Non-pigmented ciliary epithelial cell (primary cell): ENCODE results near the gene GPBP1.
"Not testable (repeated sequence)": the region's sequence is repeated elsewhere in the genome, so short reads cannot be mapped to it uniquely, and the experiment has no call there.

Source experiments
- DNase-seq: peaks from one replicate; pipeline ENCODE4 v3.0.0-alpha.2; 2010; ENCODE audit warnings: low read depth

GPBP1 gene

GRCh38 chr5:57277085-57277484 lies 103.2 kb downstream of the GPBP1 start:
- no peak for DNase-seq

- no peak for DNase-seq
These were observed 107.0 kb downstream of the GPBP1 start for GRCh38 chr5:57280853-57281252.

- not testable (repeated sequence) for DNase-seq
These were observed 111.2 kb downstream of the GPBP1 start for GRCh38 chr5:57285084-57285483.

GRCh38 chr5:57291894-57292293 lies 118.0 kb downstream of the GPBP1 start:
- DNase-seq = no peak

GRCh38 chr5:57292336-57292735 lies 118.5 kb downstream of the GPBP1 start:
- DNase-seq = no peak

- DNase-seq = peak; percentile 47
These were observed 124.6 kb downstream of the GPBP1 start for GRCh38 chr5:57298295-57298984.

GRCh38 chr5:57298985-57299491 lies 125.2 kb downstream of the GPBP1 start:
- DNase-seq = peak; percentile 66

GRCh38 chr5:57299986-57300385 lies 126.1 kb downstream of the GPBP1 start:
- no peak for DNase-seq

- DNase-seq = no peak
These were observed 128.3 kb downstream of the GPBP1 start for GRCh38 chr5:57302164-57302563.

- peak; percentile 46 for DNase-seq
These were observed 128.8 kb downstream of the GPBP1 start for GRCh38 chr5:57302643-57303042.

- DNase-seq = no peak
These were observed 130.1 kb downstream of the GPBP1 start for GRCh38 chr5:57303985-57304384.

- DNase-seq = no peak
These were observed 131.1 kb downstream of the GPBP1 start for GRCh38 chr5:57304931-57305330.

GRCh38 chr5:57306359-57306758 lies 132.5 kb downstream of the GPBP1 start:
- DNase-seq = no peak

- DNase-seq = no peak
These were observed 133.7 kb downstream of the GPBP1 start for GRCh38 chr5:57307516-57307915.

GRCh38 chr5:57309022-57309421 lies 135.2 kb downstream of the GPBP1 start:
- not testable (repeated sequence) for DNase-seq

GRCh38 chr5:57311251-57311650 lies 137.4 kb downstream of the GPBP1 start:
- DNase-seq = no peak

GRCh38 chr5:57311921-57312735 lies 138.3 kb downstream of the GPBP1 start:
- no peak for DNase-seq

- DNase-seq = no peak
These were observed 139.9 kb downstream of the GPBP1 start for GRCh38 chr5:57313716-57314115.
